MM.1S (cell line): ENCODE measurements around the gene DNAJA4.

Experiments
- CTCF ChIP-seq: fragments of 300-600 bp; sonication (generic); IDR thresholded peaks from 2 replicates; pipeline ENCODE4 v1.5.1; 2016; ENCODE audit warnings: antibody characterized with exemption, low read length, mixed read lengths
- EZH2 ChIP-seq: fragments of 300-600 bp; sonication (generic); optimal IDR thresholded peaks from 2 replicates; pipeline ENCODE3; 2017; ENCODE audit warnings: low read depth, mild to moderate bottlenecking, antibody characterized with exemption, low read length, mixed read lengths

- TF ChIP-seq CTCF (no peak), EZH2 (no peak)
These were observed 40.9 kb upstream of the DNAJA4 start for GRCh38 chr15:78223396-78224022.
